Mammary microvascular endothelial cell (primary cell): ENCODE measurements around the gene CCER1. TPM values are rescaled to one million over a fixed set of nuclear protein-coding genes. Genes with fewer than 3 reads are reported as not detected.

Experiments
- total RNA-seq: library from RNA; depleted of rRNA; stranded (reverse); fragments of >200 nt; gene quantifications from 2 replicates; pipeline ENCODE4 v1.2.3, GENCODE V29; 2015

The CCER1 gene
- total RNA-seq: not detected in 2 replicates

DNA sequence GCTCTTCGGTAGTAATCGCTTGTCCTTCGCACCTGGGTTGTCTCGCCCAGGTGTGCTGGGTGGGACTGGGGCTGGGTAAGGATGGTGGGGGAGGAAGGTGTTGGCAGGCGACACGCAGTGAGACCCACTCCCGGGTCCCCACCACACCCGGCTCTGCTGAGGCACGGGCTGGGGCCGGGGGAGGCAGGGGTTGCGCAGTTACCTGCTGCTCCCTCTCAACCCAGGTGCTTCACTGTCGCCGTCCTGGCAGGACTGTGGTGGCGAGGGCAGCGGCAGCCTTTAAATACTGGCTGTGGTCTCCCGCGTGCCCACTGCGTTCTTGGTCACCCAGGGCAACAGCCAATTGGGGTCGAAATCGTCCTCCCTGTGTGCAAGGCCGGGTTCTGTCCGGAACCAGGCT, at the start of gene CCER1:
Gene CCER1, minus strand, starts transcription at position 256 of the 400 bp plus-strand sequence. CDS start 434 bp downstream, outside the sequence.

Other genes with a start within 250 kb of the CCER1 start
- not detected in 2 replicates for gene EPYC, start 49.8 kb upstream of the CCER1 start, total RNA-seq
- not detected in 2 replicates for gene KERA, start 102.8 kb upstream of the CCER1 start, total RNA-seq
- not detected in 2 replicates for gene LUM, start 156.3 kb upstream of the CCER1 start, total RNA-seq
- 0.44 TPM in 1 of 2 replicates, not detected in the other for gene DCN, start 227.6 kb upstream of the CCER1 start, total RNA-seq